ENCODE data around the gene IQUB.

GRCh38 chr7:123571684-123572083 is 37.3 kb upstream of the IQUB start:
- TF ChIP-seq CTCF (IDR thresholded peaks at IDR 0.05) (no peak), POLR2A (IDR thresholded peaks at IDR 0.05; ENCODE audit: low read depth) (no peak), POLR2AphosphoS5 (IDR thresholded peaks at IDR 0.05) (no peak)

All from esophagus muscularis mucosa (tissue), 3 donors.